AG04449 (cell line): Measurements from ENCODE around the gene NETO1.

ENCODE experiments used
- CTCF ChIA-PET: fragments of 350-600 bp; formaldehyde crosslinking; extraction: SDS; loops from one replicate; lab custom pipeline; 2021; ENCODE audit warnings: antibody characterized with exemption; lab: Yijun Ruan, JAX
- POLR2A ChIA-PET: fragments of 400-600, 350-600 bp; formaldehyde crosslinking; extraction: SDS; loops from one replicate; lab custom pipeline; 2020; ENCODE audit warnings: antibody characterized with exemption, inconsistent platforms; lab: Yijun Ruan, JAX
- DNase-seq: peaks from one replicate; pipeline ENCODE4 v3.0.0-alpha.2; 2010; ENCODE audit warnings: low read depth, low spot score
- H3K4me3 ChIP-seq: 2 replicates; pipeline ENCODE4 v1.5.1; 2011; ENCODE audit warnings: low read depth, mild to moderate bottlenecking, control low read depth, low read length
- TF ChIP-seq, protein P1 (sequence below): IDR thresholded peaks from one replicate; pipeline ENCODE4 v1.5.1; 2011; ENCODE audit warnings: mild to moderate bottlenecking, moderate library complexity, low read length, control low read depth, inconsistent platforms; ENCODE audit not compliant: insufficient read depth; ENCODE audit errors: missing control alignments

NETO1 gene

DNA sequence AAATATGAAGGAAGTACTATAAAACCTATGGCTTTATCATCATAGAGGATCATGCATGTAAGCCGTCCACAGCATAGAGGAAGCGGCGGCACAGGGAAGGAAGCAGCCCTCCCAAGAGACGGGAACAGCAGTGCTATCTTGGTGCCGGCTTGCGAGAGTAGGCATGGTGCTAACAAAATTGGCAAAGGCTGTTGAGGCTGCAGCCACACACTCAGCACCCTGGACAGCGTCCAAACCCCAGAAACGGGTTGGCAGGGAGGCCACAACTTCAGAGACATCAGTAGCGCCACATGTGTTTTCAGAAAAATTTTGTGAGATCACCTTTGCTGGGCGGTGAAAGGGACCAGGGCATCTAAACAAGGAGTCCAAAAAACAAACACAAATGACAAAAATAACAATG lies 37.7 kb downstream of the NETO1 start:
- ChIA-PET POLR2A (no interaction called here), CTCF (no interaction called here)
- no peak overlapping the region for H3K4me3 ChIP-seq
- TF ChIP-seq, protein P1, sequence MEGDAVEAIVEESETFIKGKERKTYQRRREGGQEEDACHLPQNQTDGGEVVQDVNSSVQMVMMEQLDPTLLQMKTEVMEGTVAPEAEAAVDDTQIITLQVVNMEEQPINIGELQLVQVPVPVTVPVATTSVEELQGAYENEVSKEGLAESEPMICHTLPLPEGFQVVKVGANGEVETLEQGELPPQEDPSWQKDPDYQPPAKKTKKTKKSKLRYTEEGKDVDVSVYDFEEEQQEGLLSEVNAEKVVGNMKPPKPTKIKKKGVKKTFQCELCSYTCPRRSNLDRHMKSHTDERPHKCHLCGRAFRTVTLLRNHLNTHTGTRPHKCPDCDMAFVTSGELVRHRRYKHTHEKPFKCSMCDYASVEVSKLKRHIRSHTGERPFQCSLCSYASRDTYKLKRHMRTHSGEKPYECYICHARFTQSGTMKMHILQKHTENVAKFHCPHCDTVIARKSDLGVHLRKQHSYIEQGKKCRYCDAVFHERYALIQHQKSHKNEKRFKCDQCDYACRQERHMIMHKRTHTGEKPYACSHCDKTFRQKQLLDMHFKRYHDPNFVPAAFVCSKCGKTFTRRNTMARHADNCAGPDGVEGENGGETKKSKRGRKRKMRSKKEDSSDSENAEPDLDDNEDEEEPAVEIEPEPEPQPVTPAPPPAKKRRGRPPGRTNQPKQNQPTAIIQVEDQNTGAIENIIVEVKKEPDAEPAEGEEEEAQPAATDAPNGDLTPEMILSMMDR = no peak
- DNase-seq = no peak

DNA sequence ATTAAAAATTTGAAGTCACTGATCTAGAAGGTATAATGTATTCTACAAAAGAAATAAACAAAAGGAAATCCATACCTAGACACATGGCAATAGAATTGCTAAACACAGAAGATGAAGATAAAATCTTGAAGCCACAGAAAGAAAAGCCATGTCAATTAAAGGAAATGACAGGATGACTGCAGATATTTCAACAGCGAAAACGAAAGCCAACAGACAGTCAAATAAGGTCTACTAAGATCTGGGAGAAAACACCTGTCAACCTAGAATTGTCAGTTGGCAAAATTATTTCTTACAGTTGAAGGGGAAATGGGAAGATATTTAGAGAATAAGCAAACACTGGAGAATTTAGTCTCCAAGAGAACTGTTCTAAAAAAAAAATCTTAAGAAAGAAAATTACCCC lies 39.2 kb downstream of the NETO1 start:
- CTCF ChIA-PET = no interaction called here
- H3K4me3 ChIP-seq = no peak overlapping the region
- POLR2A ChIA-PET = no interaction called here
- TF ChIP-seq, protein P1 = no peak
- DNase-seq = no peak

DNA sequence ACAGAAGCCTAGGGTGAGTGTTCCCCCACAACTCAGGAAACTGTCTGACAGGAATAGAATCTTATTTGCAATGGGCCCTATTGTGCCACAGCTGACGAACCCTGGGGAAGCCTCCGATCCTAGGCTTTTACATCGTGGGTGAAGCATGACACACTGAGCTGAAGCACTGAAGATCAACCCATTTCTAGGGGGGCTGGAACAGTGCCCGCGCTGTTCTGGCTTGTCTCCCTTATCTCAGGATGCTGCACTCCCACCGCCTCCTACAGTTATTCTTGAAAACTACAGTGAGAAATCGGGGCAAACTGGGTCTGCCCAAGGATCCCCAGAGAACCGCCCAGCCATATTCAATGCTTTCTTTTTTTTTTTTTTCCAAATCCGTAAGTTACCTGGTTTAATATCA lies 41.1 kb downstream of the NETO1 start:
- no peak for DNase-seq
- POLR2A ChIA-PET = no interaction called here
- CTCF ChIA-PET = no interaction called here
- TF ChIP-seq, protein P1 = no peak
- H3K4me3 ChIP-seq = no peak overlapping the region

DNA sequence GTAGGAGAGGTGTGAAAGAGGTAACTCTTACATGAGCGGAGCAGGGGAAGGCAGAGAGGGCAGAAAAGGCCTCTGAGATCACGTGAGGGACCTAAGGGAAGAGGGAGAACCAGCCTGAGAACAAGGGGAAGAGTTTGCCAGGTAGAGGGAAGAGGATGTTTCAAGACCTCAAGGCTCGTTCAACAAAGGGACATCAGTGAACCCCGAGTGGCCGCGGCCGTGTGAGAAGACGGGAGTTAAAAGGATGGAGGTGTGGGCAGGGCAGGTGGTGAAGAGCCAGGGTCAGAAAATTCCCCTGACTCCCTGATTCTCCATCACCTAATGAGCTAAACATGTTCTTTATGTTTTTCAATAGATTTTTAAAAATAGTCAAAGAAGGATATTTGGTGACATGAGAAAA lies 44.4 kb downstream of the NETO1 start:
- TF ChIP-seq, protein P1 = no peak
- ChIA-PET CTCF (no interaction called here), POLR2A (no interaction called here)
- no peak for DNase-seq
- no peak overlapping the region for H3K4me3 ChIP-seq

DNA sequence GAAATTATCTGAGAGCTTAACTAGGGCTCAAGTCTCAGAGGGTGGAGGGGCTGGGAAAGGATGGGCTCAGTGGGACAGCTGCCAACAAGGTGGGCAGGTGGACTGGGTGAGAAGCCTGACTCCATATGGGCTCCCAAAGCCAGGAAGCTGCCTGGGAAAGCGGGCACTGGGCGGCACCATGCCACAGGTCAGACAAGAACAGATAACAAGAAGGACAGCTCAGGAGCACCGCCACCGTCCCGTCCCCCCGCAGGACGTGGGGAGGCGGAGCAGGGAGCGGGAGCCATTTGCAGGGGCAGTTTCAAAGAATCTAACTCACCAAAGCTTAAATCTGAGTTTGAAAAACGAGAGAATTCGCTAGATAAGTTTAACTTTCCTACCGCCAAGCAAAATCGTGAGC lies 45.6 kb downstream of the NETO1 start:
- TF ChIP-seq, protein P1 = no peak
- no peak for DNase-seq
- CTCF ChIA-PET = interaction anchor here (1.2 kb wide), 1 partner anchor 1295 kb away, joined by 3 read pairs; no protein-coding TSS in a partner anchor
- no peak overlapping the region for H3K4me3 ChIP-seq
- POLR2A ChIA-PET = no interaction called here

DNA sequence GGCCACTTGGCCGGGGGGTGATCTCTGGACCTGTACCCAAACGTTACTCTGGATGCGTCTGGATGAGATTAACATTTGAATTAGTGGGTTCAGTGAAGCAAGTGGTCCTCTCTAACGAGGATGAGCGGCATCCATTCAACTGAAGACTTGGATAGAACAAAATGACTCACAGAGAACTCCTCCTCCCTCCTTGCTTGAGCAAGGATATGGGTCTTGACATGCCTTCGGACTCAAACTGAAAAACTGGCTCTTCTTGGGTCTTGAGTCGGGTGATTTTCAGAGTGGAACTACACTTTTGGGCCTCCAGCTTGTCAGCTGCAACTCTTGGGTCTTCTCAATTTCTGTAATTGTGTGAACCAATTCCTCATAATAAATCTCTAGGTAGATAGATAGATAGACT lies 47.2 kb downstream of the NETO1 start:
- no peak for DNase-seq
- H3K4me3 ChIP-seq = no peak overlapping the region
- CTCF ChIA-PET = no interaction called here
- TF ChIP-seq, protein P1 = no peak
- POLR2A ChIA-PET = no interaction called here
